CD4-positive, alpha-beta T cell (primary cell): ENCODE results near the gene RAD51B. TPM values are rescaled to one million over a fixed set of nuclear protein-coding genes. Genes with fewer than 3 reads are reported as not detected.

Experiments used
- ATAC-seq: fragments of 200-7000 bp; cut with Tn5 transposase; one replicate; pipeline ENCODE4 v1.10.0; 2022; ENCODE audit warnings: mild to moderate bottlenecking; ENCODE audit not compliant: poor library complexity
- CTCF ChIA-PET: fragments of 350-600 bp; sonication (Branson Sonifier 250); formaldehyde crosslinking; loops from one replicate; lab custom pipeline; 2021; ENCODE audit warnings: antibody characterized with exemption, inconsistent platforms; lab: Charles Lee
- POLR2A ChIA-PET: fragments of 350-600 bp; sonication (Branson Sonifier 250); formaldehyde crosslinking; loops from one replicate; lab custom pipeline; 2021; ENCODE audit warnings: antibody characterized with exemption, inconsistent platforms; lab: Charles Lee
- DNase-seq, 14 experiments: peaks; one replicate each; pipeline ENCODE4 v3.0.0-alpha.2; 2013 to 2020; ENCODE audit warnings: mixed read lengths in 2 of 14
- H3K27ac ChIP-seq, 2 donors: one replicate each; pipeline versions ENCODE4 v1.5.1 to v1.7.0; 2013; ENCODE audit warnings: low read length in 2 of 2, low read depth in 1 of 2, mild to moderate bottlenecking in 1 of 2
- H3K27me3 ChIP-seq, 2 experiments: 1 replicate in 1 of 2; 2 replicates in 1 of 2; pipeline versions ENCODE4 v1.6.1 to v1.7.0; 2013; ENCODE audit warnings: low read length in 2 of 2, control low read depth in 1 of 2, mild to moderate bottlenecking in 1 of 2, moderate library complexity in 1 of 2; ENCODE audit not compliant: insufficient read depth in 2 of 2, control insufficient read depth in 1 of 2
- H3K36me3 ChIP-seq: one replicate; pipeline ENCODE4 v1.6.1; 2013; ENCODE audit warnings: low read length, control low read depth; ENCODE audit not compliant: insufficient read depth
- H3K4me1 ChIP-seq: one replicate; pipeline ENCODE4 v1.6.1; 2013; ENCODE audit warnings: low read length, control low read depth; ENCODE audit not compliant: insufficient read depth
- H3K4me3 ChIP-seq: one replicate; pipeline ENCODE4 v1.5.1; 2013; ENCODE audit warnings: mild to moderate bottlenecking, low read length, moderate library complexity
- H3K9me3 ChIP-seq, 2 experiments: 1 replicate in 1 of 2; 2 replicates in 1 of 2; pipeline versions ENCODE4 v1.6.1 to v1.7.0; 2013; ENCODE audit warnings: low read length in 2 of 2, mild to moderate bottlenecking in 2 of 2, control low read depth in 1 of 2, moderate library complexity in 1 of 2; ENCODE audit not compliant: control insufficient read depth in 1 of 2, insufficient read depth in 1 of 2
- H3K27ac Mint-ChIP-seq: one replicate; pipeline ENCODE4 v1.8.0; 2020; ENCODE audit warnings: mixed read lengths
- H3K27me3 Mint-ChIP-seq: one replicate; pipeline ENCODE4 v1.8.0; 2021; ENCODE audit warnings: mixed read lengths
- H3K36me3 Mint-ChIP-seq: one replicate; pipeline ENCODE4 v1.8.0; 2021; ENCODE audit warnings: low read depth, mixed read lengths
- H3K4me1 Mint-ChIP-seq: one replicate; pipeline ENCODE4 v1.8.0; 2021; ENCODE audit warnings: low read depth, mixed read lengths
- H3K4me3 Mint-ChIP-seq: one replicate; pipeline ENCODE4 v1.8.0; 2020; ENCODE audit warnings: mild to moderate bottlenecking, mixed read lengths
- H3K9me3 Mint-ChIP-seq: one replicate; pipeline ENCODE4 v1.8.0; 2020; ENCODE audit warnings: mixed read lengths
- intact Hi-C, 2 experiments: fragments of 100-400 bp; cut with DNase I in 1 of 2; cut with micrococcal nuclease in 1 of 2; formaldehyde crosslinking; loops; one replicate each; pipeline versions ENCODE4 v1.15.1 to v1.9.0; 2023 to 2025; cut with DNase I, micrococcal nuclease
- total RNA-seq, 174 experiments: library from RNA in 2 of 174; stranded (reverse) in 2 of 174; gene quantifications; one replicate each; pipeline ENCODE4 v1.2.3 and lab custom pipeline; 2021 to 2026
- TF ChIP-seq, protein P1 (sequence below): fragments of 200-600 bp; IDR thresholded peaks from one replicate; pipeline ENCODE4 v1.8.0; 2022; ENCODE audit warnings: antibody characterized with exemption, mild to moderate bottlenecking

The RAD51B gene
- total RNA-seq, 2 experiments from 2014 or later, result 18.4 to 20.0 TPM

DNA sequence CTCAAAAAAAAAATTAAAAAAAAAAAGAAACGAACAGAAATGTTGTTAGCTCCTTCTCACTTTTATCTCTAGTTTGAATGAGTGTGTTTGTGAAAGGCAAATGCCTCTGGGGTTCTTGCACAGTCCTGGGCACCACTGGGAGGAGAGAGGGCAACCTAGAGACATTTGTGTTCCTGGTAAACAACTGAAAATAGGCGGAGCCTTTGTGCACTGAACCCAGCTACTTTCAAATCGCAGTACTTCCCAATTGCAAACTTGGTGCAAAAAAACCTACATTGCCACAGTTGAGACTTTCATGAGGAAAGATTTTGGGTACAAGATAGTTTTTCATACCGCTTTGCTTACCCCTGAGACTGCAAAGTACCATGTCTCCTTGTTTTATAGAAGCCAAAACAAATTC lies 543.3 kb downstream of the RAD51B start:
- Mint-ChIP-seq H3K4me1 (peaks cover 49% of the 10 kb centered on the region), H3K9me3 (no peaks in the 10 kb centered on the region), H3K4me3 (peak overlapping the region; percentile 63), H3K36me3 (no peaks in the 10 kb centered on the region), H3K27me3 (no peaks in the 10 kb centered on the region), H3K27ac (peak overlapping the region; percentile 76)
- ATAC-seq (no peak), DNase-seq (peak in 3 of 14 experiments; percentile 26 to 36 (median 33))
- ChIA-PET CTCF (interaction anchor here (1.2 kb wide), 1 partner anchor 12 kb away, joined by 3 read pairs; no protein-coding TSS in a partner anchor), POLR2A (interaction anchor here (0.6 to 2.0 kb wide), 4 partner anchors 9 to 425 kb away, joined by 3 to 6 read pairs (median 4); no protein-coding TSS in a partner anchor)
- Histone ChIP-seq H3K27ac (peak overlapping the region in 1 of 2 donors; percentile 20), H3K36me3 (no peaks in the 10 kb centered on the region), H3K4me1 (peaks cover 18% of the 10 kb centered on the region), H3K27me3 (no peaks in the 10 kb centered on the region), H3K9me3 (no peaks in the 10 kb centered on the region), H3K4me3 (no peak overlapping the region)
- TF ChIP-seq, protein P1, sequence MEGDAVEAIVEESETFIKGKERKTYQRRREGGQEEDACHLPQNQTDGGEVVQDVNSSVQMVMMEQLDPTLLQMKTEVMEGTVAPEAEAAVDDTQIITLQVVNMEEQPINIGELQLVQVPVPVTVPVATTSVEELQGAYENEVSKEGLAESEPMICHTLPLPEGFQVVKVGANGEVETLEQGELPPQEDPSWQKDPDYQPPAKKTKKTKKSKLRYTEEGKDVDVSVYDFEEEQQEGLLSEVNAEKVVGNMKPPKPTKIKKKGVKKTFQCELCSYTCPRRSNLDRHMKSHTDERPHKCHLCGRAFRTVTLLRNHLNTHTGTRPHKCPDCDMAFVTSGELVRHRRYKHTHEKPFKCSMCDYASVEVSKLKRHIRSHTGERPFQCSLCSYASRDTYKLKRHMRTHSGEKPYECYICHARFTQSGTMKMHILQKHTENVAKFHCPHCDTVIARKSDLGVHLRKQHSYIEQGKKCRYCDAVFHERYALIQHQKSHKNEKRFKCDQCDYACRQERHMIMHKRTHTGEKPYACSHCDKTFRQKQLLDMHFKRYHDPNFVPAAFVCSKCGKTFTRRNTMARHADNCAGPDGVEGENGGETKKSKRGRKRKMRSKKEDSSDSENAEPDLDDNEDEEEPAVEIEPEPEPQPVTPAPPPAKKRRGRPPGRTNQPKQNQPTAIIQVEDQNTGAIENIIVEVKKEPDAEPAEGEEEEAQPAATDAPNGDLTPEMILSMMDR, result no peak
- intact Hi-C loops, result loop anchor here (5.0 to 10.0 kb wide), 2 partner anchors 111 to 422 kb away; no protein-coding TSS in a partner anchor

DNA sequence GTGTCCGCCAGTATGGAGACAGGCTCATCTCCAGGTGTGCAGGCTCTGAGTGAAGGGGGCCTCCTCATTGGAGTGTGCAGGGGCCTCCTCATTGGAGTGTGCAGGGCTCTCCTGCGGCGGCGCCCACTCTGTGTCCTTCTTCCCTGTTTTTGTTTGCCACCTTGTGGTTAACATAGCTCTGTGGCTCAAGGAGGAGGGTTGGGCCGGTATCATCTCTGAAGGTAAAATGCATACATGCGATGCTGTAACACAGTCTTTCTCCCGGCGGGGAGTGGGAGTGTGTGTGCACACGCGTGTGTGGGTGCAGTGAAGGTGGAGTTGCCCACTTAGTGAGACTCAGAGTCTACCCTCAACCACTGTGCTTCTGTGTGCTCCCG lies 543.9 kb downstream of the RAD51B start:
- ChIA-PET CTCF (no interaction called here), POLR2A (interaction anchor here (1.6 kb wide), 1 partner anchor 424 kb away, joined by 3 read pairs; no protein-coding TSS in a partner anchor)
- Histone ChIP-seq H3K27me3 (no peaks in the 10 kb centered on the region), H3K9me3 (no peaks in the 10 kb centered on the region), H3K4me3 (no peak overlapping the region), H3K4me1 (peaks cover 23% of the 10 kb centered on the region), H3K36me3 (no peaks in the 10 kb centered on the region), H3K27ac (no peak overlapping the region)
- intact Hi-C loops, result loop anchor here (5.0 to 10.0 kb wide), 2 partner anchors 111 to 421 kb away; no protein-coding TSS in a partner anchor
- TF ChIP-seq, protein P1, result no peak
- Mint-ChIP-seq H3K36me3 (no peaks in the 10 kb centered on the region), H3K9me3 (no peaks in the 10 kb centered on the region), H3K27ac (no peak overlapping the region), H3K4me1 (peaks cover 48% of the 10 kb centered on the region), H3K4me3 (no peak overlapping the region), H3K27me3 (no peaks in the 10 kb centered on the region)
- ATAC-seq (no peak), DNase-seq (no peak)

DNA sequence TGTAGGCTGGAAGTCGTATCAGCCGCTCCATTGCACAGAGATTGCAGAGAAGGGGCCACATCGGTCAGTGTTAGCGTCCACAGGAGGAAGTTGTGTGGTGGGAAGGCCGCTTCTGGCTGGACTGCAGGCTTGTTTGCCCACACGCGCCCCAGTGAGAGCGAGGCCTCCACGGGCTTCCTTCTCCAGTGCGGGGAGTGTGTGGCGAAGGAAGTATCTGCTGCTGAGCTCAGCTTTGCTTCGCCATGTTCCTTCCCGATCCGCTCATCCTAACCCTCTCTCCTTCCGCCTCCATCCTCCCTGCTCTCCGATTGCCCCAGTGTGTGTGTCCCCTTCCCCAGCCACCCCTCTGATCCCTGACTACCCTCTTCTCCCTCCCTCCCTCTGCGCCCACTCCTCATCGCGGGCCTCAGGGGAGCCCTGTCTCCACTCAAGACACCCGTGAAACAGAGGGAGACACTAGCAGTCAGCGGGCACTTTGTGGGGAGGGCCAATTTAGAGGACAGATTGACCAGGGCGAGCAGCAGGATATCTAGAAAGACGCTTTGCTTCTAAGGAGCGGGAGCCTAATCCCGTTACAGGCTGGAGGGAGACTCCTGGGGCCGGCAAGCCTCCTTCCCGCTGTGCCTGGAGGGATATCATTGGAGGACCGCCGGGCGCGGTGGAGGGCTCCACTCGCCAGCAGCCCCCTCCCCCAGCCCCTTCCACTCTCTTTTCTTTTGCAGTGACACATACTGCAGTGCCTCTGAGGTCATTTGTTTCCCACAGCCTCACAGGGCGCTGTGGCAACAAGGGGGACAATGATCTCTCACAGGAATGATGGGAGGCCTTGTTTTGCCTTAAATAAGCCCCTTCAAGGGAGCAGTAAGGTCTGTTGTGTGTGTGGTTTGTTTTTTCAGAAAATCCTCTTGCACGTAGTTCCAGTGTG lies 544.5 kb downstream of the RAD51B start:
- Mint-ChIP-seq H3K27me3 (no peaks in the 10 kb centered on the region), H3K9me3 (no peaks in the 10 kb centered on the region), H3K4me3 (no peak overlapping the region), H3K36me3 (no peaks in the 10 kb centered on the region), H3K4me1 (peaks cover 51% of the 10 kb centered on the region), H3K27ac (no peak overlapping the region)
- ChIA-PET CTCF (no interaction called here), POLR2A (no interaction called here)
- no peak overlapping the region for H3K27ac ChIP-seq
- H3K4me3 ChIP-seq, result no peak overlapping the region
- intact Hi-C loops, result loop anchor here (5.0 to 10.0 kb wide), 2 partner anchors 112 to 421 kb away; no protein-coding TSS in a partner anchor
- TF ChIP-seq, protein P1, result no peak
- DNase-seq (peak in 1 of 14 experiments; percentile 25), ATAC-seq (no peak)
- no peaks in the 10 kb centered on the region for H3K27me3 ChIP-seq
- H3K9me3 ChIP-seq, result no peaks in the 10 kb centered on the region
- no peaks in the 10 kb centered on the region for H3K36me3 ChIP-seq
- peaks cover 25% of the 10 kb centered on the region for H3K4me1 ChIP-seq
